Measurements from ENCODE around the gene NAP1L4.

- no peak for TF ChIP-seq POLR2A (IDR thresholded peaks at IDR 0.05)
- TF ChIP-seq CTCF (IDR thresholded peaks at IDR 0.05), result no peak
Measured at GRCh38 chr11:2994336-2994730, 2.2 kb upstream of the NAP1L4 start.

Data from right lobe of liver (tissue), 4 donors.